Esophagus squamous epithelium (tissue), 5 donors: Measurements from ENCODE around the gene CXCL9. TPM values are rescaled to one million over a fixed set of nuclear protein-coding genes. Genes with fewer than 3 reads are reported as not detected.

Source experiments
- DNase-seq: peaks from one replicate; lab custom pipeline; 2025; lab: John Stamatoyannopoulos, UW
- H3K27ac ChIP-seq, 4 donors: fragments of 200-600 bp; sonication (generic); one replicate each; pipeline ENCODE4 v1.5.1; 2016 to 2019; ENCODE audit warnings: mild to moderate bottlenecking in 1 of 4
- H3K27me3 ChIP-seq, 4 donors: fragments of 200-600 bp; sonication (generic); 1 replicate in 3 of 4; 2 replicates in 1 of 4; pipeline versions ENCODE4 v1.5.1 to v1.6.0; 2017 to 2021; ENCODE audit warnings: antibody characterized with exemption in 1 of 4
- H3K36me3 ChIP-seq, 3 donors: fragments of 200-600 bp; sonication (generic); one replicate each; pipeline ENCODE4 v1.5.1; 2016 to 2019
- H3K4me1 ChIP-seq, 3 donors: fragments of 200-600 bp; sonication (generic); one replicate each; pipeline ENCODE4 v1.5.1; 2017 to 2019
- H3K4me3 ChIP-seq, 4 donors: fragments of 200-600 bp; sonication (generic); 1 replicate in 3 of 4; 2 replicates in 1 of 4; pipeline ENCODE4 v1.5.1; 2016 to 2019; ENCODE audit warnings: mild to moderate bottlenecking in 2 of 4, moderate library complexity in 1 of 4
- H3K9me3 ChIP-seq, 3 donors: fragments of 200-600 bp; sonication (generic); one replicate each; pipeline ENCODE4 v1.5.1; 2016 to 2019
- CTCF ChIP-seq, 6 experiments: fragments of 450-650 bp in 4 of 6; fragments of 200-600 bp in 2 of 6; sonication (generic) in 2 of 6; IDR thresholded peaks; one replicate each; pipeline ENCODE4 v1.5.1; 2016 to 2019; ENCODE audit warnings: antibody characterized with exemption in 6 of 6, mild to moderate bottlenecking in 4 of 6, moderate library complexity in 4 of 6
- POLR2A ChIP-seq, 4 donors: fragments of 450-650 bp; IDR thresholded peaks; one replicate each; pipeline ENCODE4 v1.6.1; 2017; ENCODE audit warnings: antibody characterized with exemption in 4 of 4, mild to moderate bottlenecking in 4 of 4, moderate library complexity in 3 of 4
- WGBS, 2 donors: methylation state at CpG; one replicate each; pipeline ENCODE4 v1.1.5; 2018; 5-methylcytosine and 5-hydroxymethylcytosine counted together
- intact Hi-C: fragments of 100-400 bp; cut with DNase I; formaldehyde crosslinking; loops from one replicate; pipeline ENCODE4 v1.15.0; 2022
- total RNA-seq, 4 donors: library from RNA; depleted of rRNA; stranded (reverse); fragments of >200 nt; gene quantifications; one replicate each; pipeline ENCODE4 v1.1.0, GENCODE V29; 2016
- donor health status: DM: yes; HTN: yes; CAD: no.

Gene CXCL9
- total RNA-seq, 4 donors from 2014 or later = 0.11 to 5.6 (median 0.19) TPM; not detected in 1

GRCh38 chr4:76028350-76028765 lies 21.0 kb upstream of the CXCL9 start:
- H3K4me3 ChIP-seq = peak overlapping the region in 3 of 4 donors; percentile 15 to 54 (median 28)
- H3K27ac ChIP-seq = no peak overlapping the region
- no peaks in the 10 kb centered on the region for H3K9me3 ChIP-seq
- H3K36me3 ChIP-seq = no peaks in the 10 kb centered on the region
- intact Hi-C loops = no loop called here
- no peak for DNase-seq
- WGBS, 2 donors = 1 to 5% methylated on average over 6 of the region's 6 CpGs
- peaks cover 0 to 11% (median 0%) of the 10 kb centered on the region in 3 donors for H3K4me1 ChIP-seq
- no peak for TF ChIP-seq CTCF (IDR thresholded peaks at IDR 0.05)
- no peak for TF ChIP-seq POLR2A (IDR thresholded peaks at IDR 0.05)
- H3K27me3 ChIP-seq = no peaks in the 10 kb centered on the region

- no peak overlapping the region for H3K4me3 ChIP-seq
- no peak overlapping the region for H3K27ac ChIP-seq
- no peak for DNase-seq
- peaks cover 0 to 12% (median 0%) of the 10 kb centered on the region in 3 donors for H3K4me1 ChIP-seq
- intact Hi-C loops = no loop called here
- H3K27me3 ChIP-seq = no peaks in the 10 kb centered on the region
- no peak for TF ChIP-seq POLR2A (IDR thresholded peaks at IDR 0.05)
- no peak for TF ChIP-seq CTCF (IDR thresholded peaks at IDR 0.05)
- 68 to 73% methylated on average over 4 of the region's 4 CpGs for WGBS, 2 donors
- no peaks in the 10 kb centered on the region for H3K9me3 ChIP-seq
- H3K36me3 ChIP-seq = no peaks in the 10 kb centered on the region
Measured at GRCh38 chr4:76024065-76024464, 16.8 kb upstream of the CXCL9 start.

GRCh38 chr4:76023389-76023788 lies 16.1 kb upstream of the CXCL9 start, which contains the start of gene CXCL10:
Gene CXCL10 (minus strand): TSS chr4:76023497. CDS start chr4:76023431, 66 bp downstream.
- Histone ChIP-seq H3K36me3 (no peaks in the 10 kb centered on the region), H3K27ac (no peak within 1 kb of the TSS), H3K4me3 (no peak within 1 kb of the TSS), H3K4me1 (peaks cover 0 to 8% (median 0%) of the 10 kb centered on the region in 3 donors), H3K27me3 (no peaks in the 10 kb centered on the region), H3K9me3 (no peaks in the 10 kb centered on the region)
- intact Hi-C loops = no loop called here
- no peak for DNase-seq
- TF ChIP-seq CTCF (IDR thresholded peaks at IDR 0.05) (no peak), POLR2A (IDR thresholded peaks at IDR 0.05) (no peak)
- 4 to 10% methylated on average over 3 of the region's 3 CpGs for WGBS, 2 donors

GRCh38 chr4:76022677-76023076 lies 15.4 kb upstream of the CXCL9 start:
- Histone ChIP-seq H3K4me3 (no peak overlapping the region), H3K4me1 (peaks cover 0 to 3% (median 0%) of the 10 kb centered on the region in 3 donors), H3K9me3 (no peaks in the 10 kb centered on the region), H3K27ac (no peak overlapping the region), H3K27me3 (no peaks in the 10 kb centered on the region), H3K36me3 (no peaks in the 10 kb centered on the region)
- DNase-seq = no peak
- 76% methylated on average over 2 of the region's 2 CpGs for WGBS, 2 donors
- intact Hi-C loops = no loop called here
- TF ChIP-seq POLR2A (IDR thresholded peaks at IDR 0.05) (no peak), CTCF (IDR thresholded peaks at IDR 0.05) (no peak)

GRCh38 chr4:76022031-76022430 lies 14.7 kb upstream of the CXCL9 start:
- no peak for TF ChIP-seq POLR2A (IDR thresholded peaks at IDR 0.05)
- TF ChIP-seq CTCF (IDR thresholded peaks at IDR 0.05) = no peak
- intact Hi-C loops = no loop called here
- Histone ChIP-seq H3K4me3 (no peak overlapping the region), H3K27me3 (no peaks in the 10 kb centered on the region), H3K4me1 (peaks cover 0 to 3% (median 0%) of the 10 kb centered on the region in 3 donors), H3K9me3 (no peaks in the 10 kb centered on the region), H3K36me3 (no peaks in the 10 kb centered on the region), H3K27ac (no peak overlapping the region)
- no peak for DNase-seq
- WGBS, 2 donors = 69 to 81% methylated on average over 4 of the region's 4 CpGs
